Medulla oblongata (tissue), 1 donor: ENCODE data around the gene GSTT2B.
"Not testable (repeated sequence)": the region's sequence is repeated elsewhere in the genome, so short reads cannot be mapped to it uniquely, and the experiment has no call there.

ENCODE experiments used
- DNase-seq: peaks from one replicate; pipeline ENCODE4 v3.0.0-alpha.2; 2015; ENCODE audit errors: extremely low spot score

The GSTT2B gene

DNA sequence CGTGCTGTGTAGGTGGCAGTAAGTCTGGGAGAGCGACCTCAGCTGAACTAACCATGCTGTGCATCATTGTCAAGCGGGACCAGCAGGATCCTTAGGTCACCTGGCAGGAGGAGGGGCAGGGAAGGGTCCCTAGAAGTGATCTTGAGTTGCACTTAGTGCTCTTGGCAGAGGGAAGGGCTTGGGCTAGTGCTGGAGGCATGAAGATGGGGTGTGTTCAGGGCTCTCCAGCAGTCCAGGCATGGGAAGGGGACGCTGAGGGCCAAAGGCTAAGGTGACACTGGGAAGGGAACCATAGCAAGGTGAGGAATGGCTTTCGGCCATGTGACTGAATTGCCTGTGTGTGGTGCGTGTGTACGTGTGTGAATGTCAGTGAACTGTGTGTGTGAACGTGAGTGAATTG lies 25.1 kb upstream of the GSTT2B start:
- DNase-seq: not testable (repeated sequence)

GRCh38 chr22:23984430-23984829 lies 23.4 kb upstream of the GSTT2B start:
- peak; percentile 73 for DNase-seq

- DNase-seq: not testable (repeated sequence)
Measured at GRCh38 chr22:23980567-23980966, 19.6 kb upstream of the GSTT2B start.

DNA sequence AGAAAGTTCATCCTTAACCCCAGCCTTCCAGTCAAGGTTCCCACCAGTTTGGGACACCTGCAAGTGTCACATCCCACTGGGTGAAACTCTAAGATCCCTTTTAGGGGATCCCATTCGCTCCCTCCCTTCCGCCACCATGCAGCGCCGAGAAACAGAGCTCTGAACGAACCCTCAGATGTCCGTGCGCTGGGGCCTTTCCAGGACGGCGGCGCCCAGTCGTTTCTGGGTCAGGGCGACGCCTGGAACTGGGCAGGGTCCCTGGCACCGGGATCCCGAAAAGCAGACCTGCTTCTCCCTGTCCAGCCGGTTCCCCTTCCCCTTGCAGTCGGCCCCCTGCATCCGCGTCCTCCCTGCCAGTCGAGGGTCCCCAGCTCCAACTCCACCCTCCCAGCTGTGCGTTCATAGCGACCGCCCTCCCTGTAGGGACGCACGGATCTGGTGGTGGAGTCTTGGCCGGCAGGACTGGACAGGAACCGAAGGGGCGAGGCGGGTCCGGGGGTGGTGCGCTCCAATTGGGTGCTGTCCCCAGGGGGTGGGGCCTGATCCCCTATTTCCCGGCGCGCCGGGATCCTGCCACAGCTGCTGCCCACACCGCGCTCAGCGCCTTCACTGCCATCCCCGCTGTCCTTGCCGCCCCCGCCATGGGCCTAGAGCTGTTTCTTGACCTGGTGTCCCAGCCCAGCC lies 18.7 kb upstream of the GSTT2B start, which contains the start of gene GSTT2:
GSTT2 (plus strand) TSS at position 578 of the 684 bp plus-strand sequence.
- not testable (repeated sequence) for DNase-seq

DNA sequence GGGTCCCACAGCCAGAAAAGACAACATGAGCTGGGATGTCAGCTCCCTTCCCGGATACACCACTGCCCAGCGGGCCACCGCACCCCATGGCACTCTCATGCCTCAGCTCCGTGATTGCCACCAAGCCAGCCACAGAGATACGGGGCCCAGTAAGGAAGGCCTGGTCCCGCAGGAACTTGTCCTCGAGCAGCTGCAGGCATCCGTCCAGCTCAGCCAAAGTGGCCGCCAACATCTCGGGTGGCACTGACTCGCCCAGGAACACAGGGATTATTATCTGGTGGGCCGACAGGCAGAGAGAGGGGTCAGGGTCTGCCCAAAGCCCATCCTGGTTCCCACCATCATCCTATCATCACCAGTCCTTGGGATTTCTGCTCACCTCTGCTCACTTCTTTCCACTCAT lies 16.3 kb upstream of the GSTT2B start:
- not testable (repeated sequence) for DNase-seq

DNA sequence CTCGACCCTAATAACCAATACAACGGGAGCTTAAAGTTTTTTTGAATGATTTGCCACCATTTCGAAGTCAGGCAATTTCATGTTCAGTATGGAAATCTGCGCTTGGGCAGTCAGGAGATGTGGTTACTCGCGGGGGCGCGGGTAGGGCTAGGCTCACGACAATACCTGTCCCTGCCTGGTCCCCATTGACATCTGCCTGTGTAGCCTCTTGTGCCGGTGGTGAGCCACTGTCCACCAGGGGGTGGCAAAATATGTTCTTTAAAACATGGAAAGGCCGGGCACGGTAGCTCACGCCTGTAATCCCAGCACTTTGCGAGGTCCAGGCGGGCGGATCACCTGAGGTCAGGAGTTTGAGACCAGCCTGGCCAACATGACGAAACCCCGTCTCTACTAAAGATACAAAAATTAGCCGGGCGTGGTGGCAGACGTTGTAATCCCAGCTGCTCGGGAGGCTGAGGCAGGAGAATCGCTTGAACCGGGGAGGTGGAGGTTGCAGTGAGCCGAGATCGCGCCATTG lies 13.9 kb upstream of the GSTT2B start:
- not testable (repeated sequence) for DNase-seq

- not testable (repeated sequence) for DNase-seq
Measured at GRCh38 chr22:23974345-23974744, 13.3 kb upstream of the GSTT2B start, which contains the start of gene DDT. TSS of gene DDT (minus strand) at chr22:23974441. CDS start at chr22:23974414, 27 bp downstream.

GRCh38 chr22:23971927-23972326 lies 10.9 kb upstream of the GSTT2B start:
- DNase-seq: not testable (repeated sequence)

DNA sequence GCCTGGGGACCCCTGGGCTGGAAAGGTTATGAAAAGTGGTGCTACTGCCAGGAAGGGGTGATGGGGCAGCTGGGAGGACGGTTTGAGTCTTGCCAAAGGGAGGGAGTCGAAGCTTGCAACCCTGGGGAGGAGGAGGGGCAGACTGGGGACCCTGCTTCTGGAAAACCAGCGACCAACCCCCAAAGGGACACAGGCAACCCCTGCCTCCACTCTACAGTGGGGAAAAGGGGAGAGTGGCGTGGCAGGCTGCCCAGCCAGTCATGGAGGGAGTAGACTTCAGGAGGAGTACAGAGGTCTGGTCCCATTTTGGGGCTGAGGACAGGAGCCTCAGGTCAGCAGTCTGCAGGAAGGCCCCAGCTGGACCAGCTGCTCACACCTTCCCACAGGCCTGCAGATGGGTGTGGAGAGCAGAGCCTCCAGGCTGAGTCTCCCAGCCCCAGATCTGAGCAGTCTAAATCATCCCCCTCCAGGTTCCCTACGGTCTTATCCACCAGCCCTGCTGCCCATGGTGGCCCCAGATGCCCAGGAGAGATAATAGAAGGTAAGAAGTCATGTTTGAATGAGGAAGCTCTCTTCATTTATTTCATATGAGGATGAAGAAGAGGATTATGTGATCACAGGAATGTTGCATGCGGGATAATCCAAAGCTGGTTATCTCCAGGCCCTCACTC lies 10.0 kb upstream of the GSTT2B start:
- DNase-seq: no peak

- no peak for DNase-seq
Measured at GRCh38 chr22:23970201-23970641, 9.2 kb upstream of the GSTT2B start.

- no peak for DNase-seq
Measured at GRCh38 chr22:23969071-23969470, 8.1 kb upstream of the GSTT2B start.

- not testable (repeated sequence) for DNase-seq
Measured at GRCh38 chr22:23966568-23966967, 5.6 kb upstream of the GSTT2B start, which contains the start of gene DDTL. TSS of gene DDTL (plus strand) at chr22:23966888. CDS start at chr22:23966915, 27 bp downstream.

GRCh38 chr22:23966094-23966493 lies 5.1 kb upstream of the GSTT2B start:
- DNase-seq: not testable (repeated sequence)

GRCh38 chr22:23956301-23956900 lies 4.6 kb downstream of the GSTT2B start:
- peak; percentile 95 for DNase-seq

- DNase-seq: not testable (repeated sequence)
Measured at GRCh38 chr22:23955886-23956285, 5.1 kb downstream of the GSTT2B start.

DNA sequence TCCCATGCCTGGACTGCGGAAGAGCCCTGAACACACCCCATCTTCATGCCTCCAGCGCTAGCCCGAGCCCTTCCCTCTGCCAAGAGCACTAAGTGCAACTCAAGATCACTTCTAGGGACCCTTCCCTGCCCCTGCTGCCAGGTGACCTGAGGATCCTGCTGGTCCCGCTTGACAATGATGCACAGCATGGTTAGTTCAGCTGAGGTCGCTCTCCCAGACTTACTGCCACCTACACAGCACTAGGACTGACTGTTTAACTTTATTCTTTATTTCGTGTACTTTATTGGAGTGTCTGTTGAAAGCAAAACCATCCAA lies 6.0 kb downstream of the GSTT2B start:
- DNase-seq: not testable (repeated sequence)

DNA sequence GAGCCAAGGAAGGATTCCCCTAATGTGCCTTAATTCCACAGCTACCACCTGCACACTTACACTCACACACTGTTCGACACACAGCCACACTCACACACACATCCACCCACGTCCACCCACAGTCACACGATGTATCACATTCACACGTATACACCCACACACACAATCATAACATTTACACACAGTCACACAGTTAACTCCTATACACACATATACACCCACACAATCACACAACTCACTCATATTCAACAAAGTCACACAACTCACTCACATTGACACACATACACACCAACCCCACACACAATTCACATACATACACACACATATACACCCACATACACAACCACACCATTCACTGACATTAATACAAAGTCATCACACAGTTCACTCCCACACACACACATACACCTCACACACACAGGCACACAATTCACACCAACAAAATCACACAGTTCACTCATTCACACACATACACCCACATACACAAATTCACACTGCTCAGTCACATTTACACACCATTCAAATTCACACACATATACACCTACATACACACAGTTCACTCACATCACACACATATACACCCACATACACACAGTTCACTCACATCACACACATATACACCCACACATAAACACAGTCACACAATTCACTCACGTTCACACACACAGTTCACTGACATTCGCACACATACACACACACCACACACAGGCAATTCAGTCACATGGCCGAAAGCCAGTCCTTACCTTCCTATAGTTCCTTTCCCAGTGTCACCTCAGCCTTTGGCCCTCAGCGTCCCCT lies 6.6 kb downstream of the GSTT2B start:
- not testable (repeated sequence) for DNase-seq

DNA sequence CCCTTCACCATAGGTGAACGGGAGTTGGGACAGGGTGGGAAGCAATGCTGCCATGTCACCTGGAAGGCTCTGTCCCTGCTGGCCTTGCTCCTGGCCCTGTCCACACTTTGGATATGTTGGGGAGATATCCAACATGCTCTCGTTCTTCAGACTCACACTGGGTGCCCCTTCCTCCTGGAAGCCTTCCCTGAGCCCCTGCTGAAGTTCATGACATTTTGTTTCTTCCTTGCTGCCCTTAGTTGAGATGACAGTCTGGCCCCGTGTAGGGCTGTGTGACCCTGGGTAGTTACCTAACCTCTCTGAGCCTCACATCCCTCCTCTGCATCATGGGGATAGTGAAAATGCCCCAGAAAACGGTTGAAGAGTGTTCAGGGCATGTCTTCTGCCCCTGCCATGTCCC lies 7.5 kb downstream of the GSTT2B start:
- DNase-seq: not testable (repeated sequence)

GRCh38 chr22:23952794-23953405 lies 8.1 kb downstream of the GSTT2B start:
- not testable (repeated sequence) for DNase-seq

DNA sequence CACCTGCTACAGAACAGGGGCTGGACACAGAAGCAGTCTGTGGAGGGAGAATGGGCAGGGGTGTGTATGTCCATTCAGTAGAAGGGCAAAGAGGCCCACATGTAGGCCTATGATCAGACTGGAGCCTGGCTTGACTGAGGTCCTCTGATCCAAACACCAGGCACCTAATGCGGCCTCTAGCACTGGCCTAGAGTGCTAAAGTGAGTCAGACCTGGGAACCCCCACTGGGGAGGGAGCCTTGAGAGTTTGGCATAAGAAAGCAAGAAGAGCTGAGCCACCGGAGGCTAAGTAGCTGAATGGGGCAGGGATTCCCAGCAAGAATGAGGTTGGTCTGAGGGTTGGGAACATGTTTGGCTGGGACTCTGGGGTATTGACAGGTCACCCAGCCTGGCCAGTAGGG lies 9.6 kb downstream of the GSTT2B start:
- not testable (repeated sequence) for DNase-seq

DNA sequence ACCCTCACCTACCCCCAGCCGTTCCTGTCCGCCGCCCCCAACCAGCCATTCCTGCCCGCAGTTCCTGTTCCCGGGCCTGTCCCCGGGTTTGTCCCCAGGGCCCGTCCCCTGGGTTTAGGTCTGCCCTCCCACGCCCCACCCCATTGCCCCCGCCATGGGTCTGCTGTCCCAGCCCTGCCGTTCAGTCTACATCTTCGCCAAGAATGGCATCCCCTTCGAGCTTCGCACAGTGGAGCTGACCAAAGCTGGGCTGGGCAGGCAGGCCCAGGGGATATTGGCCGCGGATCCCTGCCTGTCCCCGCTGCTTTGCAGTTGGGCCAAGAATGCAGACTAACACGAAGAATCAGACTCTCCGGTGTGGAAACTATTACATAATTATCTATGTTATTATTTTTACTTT lies 11.2 kb downstream of the GSTT2B start:
- not testable (repeated sequence) for DNase-seq
